ENCODE measurements around the gene GNMT. TPM values are rescaled to one million over a fixed set of nuclear protein-coding genes. Genes with fewer than 3 reads are reported as not detected.

GNMT gene
- total and polyA plus RNA-seq, 9 of the 15 experiments (the other 6 are each of a cell fraction or from before 2014, with no cell fraction given), result 0.11 to 0.29 (median 0.15) TPM; not detected in 6

- TF ChIP-seq ATF3 (IDR thresholded peaks at IDR 0.05) (peak; percentile 95), ATF3 (CRISPR knock-in tag; conservative IDR thresholded peaks at IDR 0.05) (peak; percentile 79; the same call in 1 of the 2 replicates), FOS (IDR thresholded peaks at IDR 0.05; ENCODE audit: extremely low read depth, insufficient read length) (peak; percentile 7), KDM1A (IDR thresholded peaks at IDR 0.05) (peak; percentile 53 to 64; a peak in 2 of 4 replicates), ZBTB7A (IDR thresholded peaks at IDR 0.05; ENCODE audit: borderline replicate concordance, control insufficient read depth, low read depth, low read length) (peak; percentile 40; the same call in 1 of the 2 replicates), LARP7 (IDR thresholded peaks at IDR 0.05) (0 out of 2 replicates have a peak, but pooled peaks have one; percentile 62), ZNF212 (CRISPR knock-in tag; IDR thresholded peaks at IDR 0.05) (no peak), PCBP2 (IDR thresholded peaks at IDR 0.05; ENCODE audit: low read depth, low read length, poor library complexity, severe bottlenecking) (no peak)
- TF ChIP-seq, protein P1, sequence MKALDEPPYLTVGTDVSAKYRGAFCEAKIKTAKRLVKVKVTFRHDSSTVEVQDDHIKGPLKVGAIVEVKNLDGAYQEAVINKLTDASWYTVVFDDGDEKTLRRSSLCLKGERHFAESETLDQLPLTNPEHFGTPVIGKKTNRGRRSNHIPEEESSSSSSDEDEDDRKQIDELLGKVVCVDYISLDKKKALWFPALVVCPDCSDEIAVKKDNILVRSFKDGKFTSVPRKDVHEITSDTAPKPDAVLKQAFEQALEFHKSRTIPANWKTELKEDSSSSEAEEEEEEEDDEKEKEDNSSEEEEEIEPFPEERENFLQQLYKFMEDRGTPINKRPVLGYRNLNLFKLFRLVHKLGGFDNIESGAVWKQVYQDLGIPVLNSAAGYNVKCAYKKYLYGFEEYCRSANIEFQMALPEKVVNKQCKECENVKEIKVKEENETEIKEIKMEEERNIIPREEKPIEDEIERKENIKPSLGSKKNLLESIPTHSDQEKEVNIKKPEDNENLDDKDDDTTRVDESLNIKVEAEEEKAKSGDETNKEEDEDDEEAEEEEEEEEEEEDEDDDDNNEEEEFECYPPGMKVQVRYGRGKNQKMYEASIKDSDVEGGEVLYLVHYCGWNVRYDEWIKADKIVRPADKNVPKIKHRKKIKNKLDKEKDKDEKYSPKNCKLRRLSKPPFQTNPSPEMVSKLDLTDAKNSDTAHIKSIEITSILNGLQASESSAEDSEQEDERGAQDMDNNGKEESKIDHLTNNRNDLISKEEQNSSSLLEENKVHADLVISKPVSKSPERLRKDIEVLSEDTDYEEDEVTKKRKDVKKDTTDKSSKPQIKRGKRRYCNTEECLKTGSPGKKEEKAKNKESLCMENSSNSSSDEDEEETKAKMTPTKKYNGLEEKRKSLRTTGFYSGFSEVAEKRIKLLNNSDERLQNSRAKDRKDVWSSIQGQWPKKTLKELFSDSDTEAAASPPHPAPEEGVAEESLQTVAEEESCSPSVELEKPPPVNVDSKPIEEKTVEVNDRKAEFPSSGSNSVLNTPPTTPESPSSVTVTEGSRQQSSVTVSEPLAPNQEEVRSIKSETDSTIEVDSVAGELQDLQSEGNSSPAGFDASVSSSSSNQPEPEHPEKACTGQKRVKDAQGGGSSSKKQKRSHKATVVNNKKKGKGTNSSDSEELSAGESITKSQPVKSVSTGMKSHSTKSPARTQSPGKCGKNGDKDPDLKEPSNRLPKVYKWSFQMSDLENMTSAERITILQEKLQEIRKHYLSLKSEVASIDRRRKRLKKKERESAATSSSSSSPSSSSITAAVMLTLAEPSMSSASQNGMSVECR (CRISPR knock-in tag; IDR thresholded peaks at IDR 0.05), result peak; percentile 4; the same call in 1 of the 2 replicates
- TF ChIP-seq, protein P2, sequence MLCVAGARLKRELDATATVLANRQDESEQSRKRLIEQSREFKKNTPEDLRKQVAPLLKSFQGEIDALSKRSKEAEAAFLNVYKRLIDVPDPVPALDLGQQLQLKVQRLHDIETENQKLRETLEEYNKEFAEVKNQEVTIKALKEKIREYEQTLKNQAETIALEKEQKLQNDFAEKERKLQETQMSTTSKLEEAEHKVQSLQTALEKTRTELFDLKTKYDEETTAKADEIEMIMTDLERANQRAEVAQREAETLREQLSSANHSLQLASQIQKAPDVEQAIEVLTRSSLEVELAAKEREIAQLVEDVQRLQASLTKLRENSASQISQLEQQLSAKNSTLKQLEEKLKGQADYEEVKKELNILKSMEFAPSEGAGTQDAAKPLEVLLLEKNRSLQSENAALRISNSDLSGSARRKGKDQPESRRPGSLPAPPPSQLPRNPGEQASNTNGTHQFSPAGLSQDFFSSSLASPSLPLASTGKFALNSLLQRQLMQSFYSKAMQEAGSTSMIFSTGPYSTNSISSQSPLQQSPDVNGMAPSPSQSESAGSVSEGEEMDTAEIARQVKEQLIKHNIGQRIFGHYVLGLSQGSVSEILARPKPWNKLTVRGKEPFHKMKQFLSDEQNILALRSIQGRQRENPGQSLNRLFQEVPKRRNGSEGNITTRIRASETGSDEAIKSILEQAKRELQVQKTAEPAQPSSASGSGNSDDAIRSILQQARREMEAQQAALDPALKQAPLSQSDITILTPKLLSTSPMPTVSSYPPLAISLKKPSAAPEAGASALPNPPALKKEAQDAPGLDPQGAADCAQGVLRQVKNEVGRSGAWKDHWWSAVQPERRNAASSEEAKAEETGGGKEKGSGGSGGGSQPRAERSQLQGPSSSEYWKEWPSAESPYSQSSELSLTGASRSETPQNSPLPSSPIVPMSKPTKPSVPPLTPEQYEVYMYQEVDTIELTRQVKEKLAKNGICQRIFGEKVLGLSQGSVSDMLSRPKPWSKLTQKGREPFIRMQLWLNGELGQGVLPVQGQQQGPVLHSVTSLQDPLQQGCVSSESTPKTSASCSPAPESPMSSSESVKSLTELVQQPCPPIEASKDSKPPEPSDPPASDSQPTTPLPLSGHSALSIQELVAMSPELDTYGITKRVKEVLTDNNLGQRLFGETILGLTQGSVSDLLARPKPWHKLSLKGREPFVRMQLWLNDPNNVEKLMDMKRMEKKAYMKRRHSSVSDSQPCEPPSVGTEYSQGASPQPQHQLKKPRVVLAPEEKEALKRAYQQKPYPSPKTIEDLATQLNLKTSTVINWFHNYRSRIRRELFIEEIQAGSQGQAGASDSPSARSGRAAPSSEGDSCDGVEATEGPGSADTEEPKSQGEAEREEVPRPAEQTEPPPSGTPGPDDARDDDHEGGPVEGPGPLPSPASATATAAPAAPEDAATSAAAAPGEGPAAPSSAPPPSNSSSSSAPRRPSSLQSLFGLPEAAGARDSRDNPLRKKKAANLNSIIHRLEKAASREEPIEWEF (CRISPR knock-in tag; IDR thresholded peaks at IDR 0.05), result no peak
- TF ChIP-seq, protein P3, sequence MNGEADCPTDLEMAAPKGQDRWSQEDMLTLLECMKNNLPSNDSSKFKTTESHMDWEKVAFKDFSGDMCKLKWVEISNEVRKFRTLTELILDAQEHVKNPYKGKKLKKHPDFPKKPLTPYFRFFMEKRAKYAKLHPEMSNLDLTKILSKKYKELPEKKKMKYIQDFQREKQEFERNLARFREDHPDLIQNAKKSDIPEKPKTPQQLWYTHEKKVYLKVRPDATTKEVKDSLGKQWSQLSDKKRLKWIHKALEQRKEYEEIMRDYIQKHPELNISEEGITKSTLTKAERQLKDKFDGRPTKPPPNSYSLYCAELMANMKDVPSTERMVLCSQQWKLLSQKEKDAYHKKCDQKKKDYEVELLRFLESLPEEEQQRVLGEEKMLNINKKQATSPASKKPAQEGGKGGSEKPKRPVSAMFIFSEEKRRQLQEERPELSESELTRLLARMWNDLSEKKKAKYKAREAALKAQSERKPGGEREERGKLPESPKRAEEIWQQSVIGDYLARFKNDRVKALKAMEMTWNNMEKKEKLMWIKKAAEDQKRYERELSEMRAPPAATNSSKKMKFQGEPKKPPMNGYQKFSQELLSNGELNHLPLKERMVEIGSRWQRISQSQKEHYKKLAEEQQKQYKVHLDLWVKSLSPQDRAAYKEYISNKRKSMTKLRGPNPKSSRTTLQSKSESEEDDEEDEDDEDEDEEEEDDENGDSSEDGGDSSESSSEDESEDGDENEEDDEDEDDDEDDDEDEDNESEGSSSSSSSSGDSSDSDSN (IDR thresholded peaks at IDR 0.05; ENCODE audit: borderline replicate concordance in 1 of 2, low read depth in 2 of 2, low read length in 2 of 2), result peak in 1 of 2 experiments; percentile 3; a peak in 1 of 4 replicates
These were observed 30.7 kb upstream of the GNMT start (continued) for GRCh38 chr6:42929821-42930360.

Measured in K562 (cell line).